ENCODE data around the gene NFIA. TPM values are rescaled to one million over a fixed set of nuclear protein-coding genes. Genes with fewer than 3 reads are reported as not detected.

The NFIA gene
- total and polyA plus RNA-seq, 8 donors: 9.6 to 108 (median 37.2) TPM

DNA sequence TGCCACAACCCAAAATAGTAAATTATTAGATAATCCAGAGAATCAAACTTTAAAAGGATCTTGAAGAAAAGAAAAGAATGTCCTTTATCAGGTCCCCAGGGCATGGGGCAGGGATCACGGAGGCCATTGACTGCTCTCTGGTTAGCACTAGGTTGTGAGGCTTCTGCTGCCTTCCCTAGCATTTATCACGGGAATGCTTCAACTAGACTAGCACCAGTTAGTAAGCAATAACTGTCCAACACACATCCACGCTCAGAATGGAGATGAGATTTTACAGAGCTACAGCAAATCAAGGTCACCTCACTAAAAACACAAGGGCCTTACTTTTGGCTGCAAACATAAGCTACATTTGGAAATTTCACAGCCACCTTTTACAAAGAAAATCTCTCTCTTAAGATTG, 304.0 kb downstream of the NFIA start:
- TF ChIP-seq EP300 (IDR thresholded peaks at IDR 0.05) (no peak), CTCF (IDR thresholded peaks at IDR 0.05) (no peak), POLR2AphosphoS5 (IDR thresholded peaks at IDR 0.05) (no peak), POLR2A (IDR thresholded peaks at IDR 0.05) (no peak)
- no peaks in the 10 kb centered on the region for H3K27me3 ChIP-seq
- H3K27ac ChIP-seq: no peak overlapping the region

GRCh38 chr1:61386770-61387169, 304.4 kb downstream of the NFIA start:
- no peaks in the 10 kb centered on the region for H3K27me3 ChIP-seq
- H3K36me3 ChIP-seq: peaks cover 9 to 73% (median 57%) of the 10 kb centered on the region in 4 donors
- H3K4me3 ChIP-seq: no peak overlapping the region
- no peak overlapping the region for H3K27ac ChIP-seq
- no peak for DNase-seq
- H3K9me3 ChIP-seq: peaks cover 0 to 9% (median 8%) of the 10 kb centered on the region in 4 donors
- intact Hi-C loops (cut with DNase I; ENCODE audit: low total_unique reads): no loop called here
- TF ChIP-seq POLR2AphosphoS5 (IDR thresholded peaks at IDR 0.05) (no peak), CTCF (IDR thresholded peaks at IDR 0.05) (no peak), EP300 (IDR thresholded peaks at IDR 0.05) (no peak)
- peaks cover 0 to 13% (median 2%) of the 10 kb centered on the region in 4 donors for H3K4me1 ChIP-seq
- WGBS, 5 donors: 93 to 100% (median 96%) methylated on average over 2 of the region's 2 CpGs

More for the DNA sequence above, 304.0 kb downstream of the NFIA start:
- intact Hi-C loops (cut with DNase I; ENCODE audit: low total_unique reads): no loop called here
- no peak overlapping the region for H3K4me3 ChIP-seq
- peaks cover 0 to 9% (median 8%) of the 10 kb centered on the region in 4 donors for H3K9me3 ChIP-seq
- peaks cover 9 to 73% (median 57%) of the 10 kb centered on the region in 4 donors for H3K36me3 ChIP-seq
- WGBS, 5 donors: 92 to 95% (median 93%) methylated on average over 3 of the region's 3 CpGs
- DNase-seq: no peak
- peaks cover 0 to 9% (median 0%) of the 10 kb centered on the region in 4 donors for H3K4me1 ChIP-seq

- intact Hi-C loops (cut with DNase I; ENCODE audit: low total_unique reads): no loop called here
- H3K9me3 ChIP-seq: peaks cover 0 to 9% (median 8%) of the 10 kb centered on the region in 4 donors
- WGBS, 5 donors: 71 to 93% (median 89%) methylated on average over 3 of the region's 3 CpGs
- H3K4me3 ChIP-seq: no peak overlapping the region
- no peak for TF ChIP-seq EP300 (IDR thresholded peaks at IDR 0.05)
- no peak for DNase-seq
- H3K36me3 ChIP-seq: peaks cover 9 to 73% (median 56%) of the 10 kb centered on the region in 4 donors
- H3K27me3 ChIP-seq: no peaks in the 10 kb centered on the region
- H3K4me1 ChIP-seq: peaks cover 0 to 23% (median 4%) of the 10 kb centered on the region in 4 donors
- no peak overlapping the region for H3K27ac ChIP-seq
Observed at GRCh38 chr1:61387829-61388228, 305.5 kb downstream of the NFIA start.

- Histone ChIP-seq H3K4me1 (peaks cover 0 to 23% (median 4%) of the 10 kb centered on the region in 4 donors), H3K27me3 (no peaks in the 10 kb centered on the region), H3K27ac (no peak overlapping the region), H3K36me3 (peaks cover 8 to 65% (median 50%) of the 10 kb centered on the region in 4 donors), H3K9me3 (peaks cover 0 to 9% (median 8%) of the 10 kb centered on the region in 4 donors), H3K4me3 (no peak overlapping the region)
- no peak for TF ChIP-seq CTCF (IDR thresholded peaks at IDR 0.05)
- no peak for TF ChIP-seq POLR2AphosphoS5 (IDR thresholded peaks at IDR 0.05)
- TF ChIP-seq EP300 (IDR thresholded peaks at IDR 0.05): no peak
- no peak for TF ChIP-seq POLR2A (IDR thresholded peaks at IDR 0.05)
- 81 to 96% (median 86%) methylated on average over 1 of the region's 1 CpG for WGBS, 5 donors
- intact Hi-C loops (cut with DNase I; ENCODE audit: low total_unique reads): no loop called here
- no peak for DNase-seq
Observed at GRCh38 chr1:61388566-61388965, 306.2 kb downstream of the NFIA start.

DNA sequence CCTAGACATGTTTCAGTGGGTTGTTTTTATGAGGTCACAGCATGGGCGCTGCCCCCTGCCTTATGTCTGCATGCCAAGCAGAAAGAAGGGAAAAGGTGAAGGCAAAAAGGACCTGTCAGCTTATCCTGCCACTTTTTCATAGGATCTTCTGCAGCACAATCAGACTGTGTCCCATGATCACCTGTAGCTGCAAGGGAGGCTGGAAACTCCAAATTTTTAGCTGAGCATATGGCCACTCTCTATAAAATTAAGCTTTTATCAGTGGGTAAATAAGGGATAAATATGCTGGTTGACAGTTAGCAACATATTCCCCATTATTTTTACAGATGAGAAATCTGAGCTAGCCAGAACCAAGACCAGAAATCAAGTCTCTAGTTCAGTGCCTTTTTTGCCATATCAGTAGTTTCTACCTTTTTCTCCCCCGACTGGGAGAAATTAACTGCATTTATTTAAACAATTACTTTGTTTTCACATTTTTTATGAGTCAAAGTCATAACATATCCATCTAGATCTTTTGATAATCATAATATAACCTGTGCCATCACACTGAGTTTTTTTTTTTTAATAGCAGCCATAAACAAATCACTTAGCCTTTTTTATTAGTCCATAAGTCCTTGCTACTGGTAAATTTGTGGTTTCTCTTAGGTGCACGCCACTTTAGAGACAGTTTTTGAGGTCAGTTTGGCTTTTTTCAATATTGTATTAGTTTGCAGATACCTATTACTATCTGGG, 307.0 kb downstream of the NFIA start:
- DNase-seq: no peak
- H3K4me1 ChIP-seq: peaks cover 0 to 23% (median 4%) of the 10 kb centered on the region in 4 donors
- no peak overlapping the region for H3K27ac ChIP-seq
- no peak overlapping the region for H3K4me3 ChIP-seq
- no peaks in the 10 kb centered on the region for H3K27me3 ChIP-seq
- intact Hi-C loops (cut with DNase I; ENCODE audit: low total_unique reads): no loop called here
- TF ChIP-seq POLR2A (IDR thresholded peaks at IDR 0.05) (no peak), POLR2AphosphoS5 (IDR thresholded peaks at IDR 0.05) (no peak), EP300 (IDR thresholded peaks at IDR 0.05) (no peak), CTCF (IDR thresholded peaks at IDR 0.05) (no peak)
- WGBS, 5 donors: 80 to 97% (median 94%) methylated on average over 3 of the region's 3 CpGs
- peaks cover 0 to 9% (median 8%) of the 10 kb centered on the region in 4 donors for H3K9me3 ChIP-seq
- H3K36me3 ChIP-seq: peaks cover 6 to 58% (median 42%) of the 10 kb centered on the region in 4 donors
